Bone marrow (tissue), 2 donors: ENCODE measurements around the gene MAPK1.
"Not testable (repeated sequence)": the region's sequence is repeated elsewhere in the genome, so short reads cannot be mapped to it uniquely, and the experiment has no call there.

ENCODE experiments used
- DNase-seq, 2 donors: peaks; one replicate each; lab custom pipeline; 2025; lab: John Stamatoyannopoulos, UW

Gene MAPK1

DNA sequence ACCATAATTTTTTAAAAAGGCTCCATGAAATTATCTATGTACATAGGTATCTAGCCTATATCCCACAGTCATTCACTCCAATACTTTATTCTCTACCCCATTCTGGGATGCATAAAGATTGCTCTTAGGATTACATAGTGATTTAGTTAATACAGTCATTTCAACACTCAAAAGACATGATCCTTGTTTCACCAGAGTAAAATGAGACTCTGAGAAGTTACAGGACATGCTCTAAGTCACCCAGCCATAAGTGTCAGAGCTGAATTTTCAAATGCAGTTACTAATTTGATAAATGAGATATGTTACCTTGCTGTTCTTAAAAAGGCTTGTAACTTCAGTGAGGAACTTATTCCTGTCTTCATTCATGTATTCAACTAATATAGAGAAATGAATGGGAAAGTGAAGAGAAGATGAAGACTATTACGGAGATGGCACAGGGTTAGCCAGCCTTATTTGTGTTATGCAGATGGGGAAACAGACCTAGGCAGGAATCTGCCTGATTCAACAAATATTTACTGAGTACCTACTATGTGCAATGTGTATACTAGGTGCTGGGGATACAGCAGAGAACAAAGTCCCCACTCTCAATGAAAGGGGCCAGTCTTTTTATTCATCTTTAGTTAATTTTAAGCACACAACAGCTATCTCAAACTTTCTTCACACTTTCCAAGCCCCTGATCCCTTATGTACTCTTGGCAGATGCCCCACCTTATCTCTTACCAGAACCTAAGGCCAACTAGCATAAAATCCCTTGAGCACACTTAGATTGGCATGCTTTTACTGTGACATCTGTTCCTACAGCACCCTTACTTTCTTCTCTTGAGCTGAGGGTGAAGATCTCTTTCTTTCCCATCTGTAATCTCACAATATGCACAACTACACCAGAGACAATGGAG, 21.6 kb downstream of the MAPK1 start:
- no peak for DNase-seq

DNA sequence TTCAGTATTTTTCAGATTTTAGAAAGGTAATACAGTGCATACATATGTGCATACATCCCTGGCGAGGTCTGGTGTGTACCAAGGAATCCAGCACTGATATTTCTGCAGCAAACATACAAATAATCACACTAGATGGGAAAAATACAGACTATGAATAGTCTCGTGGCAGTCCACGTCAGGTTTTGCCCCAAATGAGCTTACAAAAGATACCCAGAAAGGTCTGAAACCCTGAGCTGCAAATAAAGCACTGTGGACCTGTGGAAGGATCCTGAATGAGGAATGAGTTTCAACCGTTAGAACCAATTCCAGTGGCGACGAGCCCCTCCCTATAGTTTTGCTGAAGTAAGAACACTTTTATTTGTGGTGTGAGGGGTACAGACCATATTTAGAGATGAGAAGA, 24.5 kb downstream of the MAPK1 start:
- no peak for DNase-seq

DNA sequence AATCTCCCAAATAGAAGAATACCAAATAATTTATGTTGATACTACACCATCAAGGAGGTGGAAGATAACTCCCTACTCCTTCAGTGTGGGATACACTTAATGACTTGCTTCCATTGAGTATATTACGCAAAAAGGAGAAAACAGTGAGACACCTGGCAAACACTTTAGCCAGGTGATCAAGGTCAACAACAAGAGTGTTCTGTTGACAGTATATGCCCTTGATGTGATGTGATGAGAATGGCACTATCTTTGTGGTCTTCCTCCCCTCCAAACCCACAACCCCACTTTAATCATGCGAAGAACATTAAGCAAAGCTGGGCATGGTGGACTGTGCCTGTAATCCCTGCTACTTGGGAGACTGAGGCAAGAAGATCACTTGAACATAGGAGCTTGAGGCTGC, 26.0 kb downstream of the MAPK1 start:
- DNase-seq: no peak

DNA sequence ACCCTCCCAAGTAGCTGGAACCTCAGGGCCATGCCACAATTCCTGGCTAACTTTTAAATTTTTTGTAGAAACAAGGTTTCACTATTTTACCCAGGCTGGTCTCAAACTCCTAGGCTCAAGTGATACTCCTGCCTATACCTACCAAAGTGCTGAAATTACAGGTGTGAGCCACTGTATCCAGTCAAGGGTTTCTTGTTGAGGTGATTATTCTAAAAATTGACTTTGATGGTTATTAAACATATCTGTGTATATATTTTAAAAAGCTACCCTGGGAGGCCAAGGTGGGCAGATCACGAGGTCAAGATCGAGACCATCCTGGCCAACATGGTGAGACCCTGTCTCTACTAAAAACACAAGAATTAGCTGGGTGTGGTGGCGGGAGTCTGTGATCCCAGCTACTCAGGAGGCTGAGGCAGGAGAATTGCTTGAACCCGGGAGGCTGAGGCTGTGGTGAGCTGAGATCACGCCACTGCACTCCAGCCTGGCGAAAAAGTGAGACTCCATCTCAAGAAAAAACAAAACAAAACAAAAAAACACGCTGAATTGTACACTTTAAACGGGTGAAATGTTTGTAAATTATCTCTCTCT, 27.1 kb downstream of the MAPK1 start:
- DNase-seq: no peak

DNA sequence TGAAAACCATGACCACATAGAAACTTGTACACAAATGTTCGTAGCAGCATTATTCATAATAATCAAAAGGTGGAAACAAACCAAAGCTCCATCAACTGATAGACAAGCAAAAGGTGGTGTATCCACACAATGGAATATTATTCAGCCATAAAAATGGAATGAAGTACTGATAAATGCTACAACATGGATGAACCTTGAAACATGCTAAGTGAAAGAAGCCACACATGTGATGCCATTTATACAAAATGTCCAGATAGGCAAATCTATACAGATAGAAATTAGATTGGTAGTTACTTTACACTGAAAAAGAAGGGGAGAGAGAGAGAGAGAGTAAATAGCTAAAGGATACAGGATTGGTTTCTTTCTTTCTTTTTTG, 27.7 kb downstream of the MAPK1 start:
- no peak for DNase-seq

DNA sequence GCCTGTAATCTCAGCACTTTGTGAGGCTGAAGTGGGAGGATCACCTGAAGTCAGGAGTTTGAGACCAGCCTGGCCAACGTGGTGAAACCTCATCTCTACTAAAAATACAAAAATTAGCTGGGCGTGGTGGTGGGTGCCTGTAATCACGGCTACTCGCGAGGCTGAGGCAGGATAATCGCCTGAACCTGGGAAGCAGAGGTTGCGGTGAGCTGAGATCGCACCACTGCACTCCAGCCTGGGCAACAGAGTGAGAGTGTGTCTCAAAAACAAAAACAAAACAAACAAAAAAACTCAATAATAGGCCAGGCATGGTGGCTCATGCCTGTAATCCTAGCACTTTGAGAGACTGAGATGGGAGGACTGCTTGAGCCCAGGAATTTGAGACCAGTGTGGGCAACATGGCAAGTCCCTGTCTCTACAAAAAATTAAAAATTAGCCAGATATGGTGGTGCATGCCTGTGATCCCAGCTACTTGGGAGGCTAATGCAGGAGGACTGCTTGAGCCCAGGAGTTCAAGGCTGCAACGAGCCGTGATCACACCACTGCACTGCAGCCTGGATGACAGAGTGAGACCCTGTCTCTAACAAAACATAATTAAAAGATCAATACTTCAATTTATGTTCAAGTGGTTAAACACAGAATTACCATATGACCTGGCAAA, 28.2 kb downstream of the MAPK1 start:
- not testable (repeated sequence) for DNase-seq

DNA sequence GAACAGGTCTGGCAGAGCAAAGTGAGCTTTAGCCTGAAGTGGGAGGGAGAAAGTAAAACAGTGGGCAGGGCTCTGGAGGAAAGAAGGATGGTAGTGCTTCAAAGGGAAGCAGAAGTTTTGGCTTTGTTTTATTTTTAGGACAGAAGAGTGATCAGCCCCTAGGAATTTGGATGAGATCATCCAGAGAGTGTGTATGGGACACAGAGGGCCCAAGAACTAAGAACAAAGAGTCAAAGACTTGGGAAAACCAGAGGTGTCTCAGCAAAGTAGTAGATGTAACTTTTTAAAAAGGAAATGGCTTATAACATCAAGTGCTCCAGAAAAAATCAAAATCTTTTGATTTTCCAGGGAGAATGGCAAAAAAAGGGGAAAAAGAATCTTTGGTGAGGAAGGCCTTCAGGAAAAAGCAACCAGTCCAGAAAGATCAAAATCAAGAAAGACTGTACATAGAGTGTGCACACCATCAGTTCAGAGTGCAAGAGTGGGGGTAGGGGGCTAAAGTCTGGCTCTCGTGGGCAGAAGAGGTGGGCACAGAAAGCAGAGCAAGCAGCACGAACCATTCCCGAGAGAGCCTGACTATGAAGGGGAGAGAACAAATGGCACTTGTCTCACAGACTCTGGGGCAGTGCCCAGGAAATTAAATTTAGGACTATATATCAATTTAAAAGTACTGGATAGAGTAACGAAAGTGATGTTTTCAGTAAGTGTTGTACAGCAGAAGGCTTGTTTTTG, 30.0 kb downstream of the MAPK1 start:
- no peak for DNase-seq

DNA sequence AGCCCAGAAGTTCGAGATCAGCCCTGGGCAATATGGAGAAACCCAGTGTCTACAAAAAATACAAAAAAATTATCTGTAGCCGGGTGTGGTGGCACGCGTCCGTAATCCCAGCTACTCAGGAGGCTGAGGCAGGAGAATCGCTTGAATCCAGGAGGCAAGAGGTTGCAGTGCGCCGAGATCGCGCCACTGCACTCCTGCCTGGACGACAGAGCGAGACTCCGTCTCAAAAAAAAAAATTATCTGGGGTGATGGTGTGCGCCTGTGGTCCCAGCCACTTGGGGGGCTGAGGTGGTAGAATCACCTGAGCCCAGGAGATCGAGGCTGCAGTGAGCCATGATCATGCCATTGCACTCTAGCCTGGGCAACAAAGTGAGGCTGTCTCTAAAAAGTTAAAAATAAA, 31.0 kb downstream of the MAPK1 start:
- not testable (repeated sequence) for DNase-seq

DNA sequence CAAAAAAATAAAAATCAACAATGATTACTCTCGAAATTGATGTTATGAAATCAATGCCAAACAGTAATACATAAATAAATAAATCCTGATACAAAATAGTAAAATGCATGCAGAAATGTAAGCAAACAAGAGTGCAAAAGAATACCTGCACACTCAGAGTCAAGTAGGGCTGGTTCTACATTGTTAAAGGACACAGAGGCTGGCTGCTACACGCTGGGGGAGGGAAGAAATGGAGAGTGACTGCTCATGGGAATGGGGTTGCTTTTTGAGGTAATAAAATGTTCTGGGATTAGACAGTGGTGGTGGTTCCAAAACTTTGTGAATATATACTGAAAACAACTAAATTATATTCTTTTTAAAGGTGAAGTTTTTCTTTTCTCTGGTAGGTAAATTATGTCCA, 32.1 kb downstream of the MAPK1 start:
- no peak for DNase-seq

DNA sequence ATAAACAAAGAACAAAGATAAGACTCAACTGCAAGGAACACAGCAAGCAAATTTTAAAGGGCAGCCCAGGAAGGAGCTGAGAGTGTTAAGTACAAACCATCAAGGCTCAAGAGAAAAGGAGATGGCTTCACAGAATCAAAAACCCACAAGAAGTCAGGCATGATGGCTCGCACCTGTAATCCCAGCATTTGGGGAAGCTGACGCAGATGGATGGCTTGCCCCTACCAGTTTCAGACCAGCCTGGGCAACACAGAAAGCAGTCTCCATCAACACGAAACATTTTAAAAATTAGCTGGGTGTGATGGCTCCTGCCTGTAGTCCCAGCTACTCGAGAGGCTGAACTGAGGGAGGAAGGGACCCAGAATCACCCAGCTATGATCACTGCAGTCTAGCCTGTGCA, 32.6 kb downstream of the MAPK1 start:
- no peak for DNase-seq

DNA sequence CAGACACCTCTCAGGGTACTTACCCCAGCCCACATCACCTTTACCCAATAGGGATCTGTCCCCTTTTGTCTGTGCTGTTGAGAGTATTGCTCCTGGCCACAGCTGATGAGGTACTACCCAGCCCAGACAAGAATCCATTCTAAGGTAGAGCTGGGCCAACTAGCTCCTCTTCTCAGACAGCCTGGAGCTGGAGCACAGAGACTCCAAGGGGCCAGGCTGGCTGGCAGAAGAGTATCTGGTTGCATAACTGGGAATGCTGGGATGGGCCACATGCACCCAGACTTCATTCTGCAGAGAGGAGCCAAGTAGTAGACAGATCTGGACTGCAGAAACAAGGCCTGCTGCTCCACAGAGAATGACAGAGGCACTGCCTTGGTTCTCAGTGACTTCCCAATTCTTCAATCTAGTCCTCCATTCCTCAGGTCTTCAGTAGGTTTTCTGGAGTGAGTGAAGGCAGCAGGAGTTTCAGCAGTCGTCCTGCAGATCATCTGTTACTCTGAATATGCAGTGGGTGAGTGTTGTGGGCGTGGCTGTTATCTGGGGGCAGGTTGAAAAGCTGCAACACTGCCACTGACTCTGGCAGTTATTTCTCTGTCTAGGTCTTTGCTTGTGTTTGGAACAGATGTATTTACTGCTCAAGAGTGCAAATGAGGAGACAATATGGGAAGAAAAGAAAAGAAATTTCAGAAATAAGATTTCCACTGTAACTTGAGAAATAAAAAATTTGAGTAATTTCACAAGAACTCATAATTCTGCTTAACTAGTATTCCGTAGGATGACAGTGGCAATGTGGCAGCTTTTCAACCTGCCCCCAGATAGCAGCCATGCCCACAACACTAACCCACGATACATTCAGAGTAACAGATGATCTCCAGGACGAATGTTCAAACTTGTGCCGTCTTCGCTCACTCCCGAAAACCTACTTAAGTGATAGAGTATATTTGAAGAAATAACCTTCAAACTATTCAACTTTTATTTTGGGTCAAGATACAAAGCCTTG, 34.9 kb downstream of the MAPK1 start:
- no peak for DNase-seq

DNA sequence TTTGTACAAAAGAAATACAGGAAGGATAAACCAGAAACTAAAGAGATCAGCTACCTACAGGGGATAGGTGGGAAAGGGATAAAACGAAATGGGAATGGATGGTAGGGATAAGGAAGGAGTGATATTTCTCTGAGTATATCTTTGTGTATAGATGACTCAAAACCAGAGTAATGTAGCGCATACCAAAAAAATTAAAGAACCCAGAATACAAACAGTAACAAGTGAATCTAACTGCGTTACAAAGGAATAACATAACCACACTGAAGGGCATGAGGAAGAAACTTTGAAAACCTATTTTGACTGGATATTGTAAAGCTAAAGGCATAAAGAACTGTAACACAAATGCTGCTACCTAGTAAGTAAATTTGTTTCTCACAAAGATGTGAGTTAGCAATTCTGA, 37.9 kb downstream of the MAPK1 start:
- DNase-seq: no peak

DNA sequence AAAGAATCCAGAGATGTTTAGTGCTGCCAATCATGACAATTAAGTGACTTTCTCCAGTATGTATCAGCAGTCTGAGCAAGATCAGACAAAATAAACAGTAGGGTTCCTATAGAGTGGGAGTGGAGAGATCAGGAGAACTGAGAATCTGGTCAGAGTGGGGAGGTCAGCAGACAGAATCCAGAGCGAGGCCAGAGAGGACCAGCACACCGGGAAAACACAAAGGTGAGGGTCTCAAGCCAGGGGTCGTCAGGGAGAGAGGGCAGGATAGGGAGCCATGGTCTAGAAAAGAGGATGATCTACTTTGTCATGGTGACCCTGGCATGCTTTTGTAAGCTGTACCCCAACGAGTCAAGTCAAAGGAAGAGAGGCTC, 39.2 kb downstream of the MAPK1 start:
- DNase-seq: no peak

DNA sequence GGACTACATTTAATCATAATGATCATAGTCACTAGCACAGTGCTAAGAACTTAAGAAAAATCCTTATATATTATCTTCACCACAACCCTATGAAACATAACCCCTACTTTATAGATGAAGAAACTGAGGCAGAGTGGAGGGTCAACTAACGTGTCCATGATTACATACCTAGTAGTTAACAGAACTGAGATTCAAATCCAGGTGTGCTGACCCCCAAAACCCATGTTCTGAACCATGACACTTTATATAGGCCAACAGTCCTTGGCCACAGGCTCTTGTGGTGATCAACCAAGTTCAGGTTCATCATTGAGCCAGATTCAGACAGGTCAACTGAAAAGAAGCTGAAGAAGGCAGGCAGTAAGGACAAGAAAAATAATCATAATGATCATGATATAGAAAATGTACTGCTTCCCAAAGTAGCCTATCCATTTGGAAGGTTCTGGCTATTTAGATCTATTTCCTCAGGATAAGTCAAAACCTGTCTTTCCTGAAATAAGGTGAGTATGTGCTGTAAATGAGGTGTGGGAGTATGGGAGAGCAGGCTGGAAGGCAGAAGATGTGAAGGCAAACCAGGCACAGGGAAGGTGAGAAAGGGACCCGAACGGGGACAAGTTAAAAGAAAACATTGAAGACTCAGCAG, 39.7 kb downstream of the MAPK1 start:
- no peak for DNase-seq

DNA sequence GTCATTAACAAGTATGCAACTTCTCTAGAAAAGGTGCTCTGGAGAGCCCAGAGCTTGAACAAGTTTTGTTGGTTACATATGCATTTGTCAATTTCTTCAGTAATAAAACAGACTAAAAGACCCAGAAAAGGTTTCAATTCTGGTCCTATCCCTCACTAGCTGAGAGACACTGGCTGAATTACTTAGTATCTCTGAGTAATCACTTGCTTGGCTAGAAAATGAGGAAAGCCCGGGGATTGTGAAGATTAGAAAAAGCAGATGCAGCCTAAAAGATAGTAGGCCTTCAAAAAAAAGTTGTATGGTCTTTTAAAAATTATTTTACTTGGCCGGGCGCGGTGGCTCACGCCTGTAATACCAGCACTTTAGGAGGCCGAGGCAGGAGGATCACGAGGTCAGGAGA, 41.2 kb downstream of the MAPK1 start:
- no peak for DNase-seq

DNA sequence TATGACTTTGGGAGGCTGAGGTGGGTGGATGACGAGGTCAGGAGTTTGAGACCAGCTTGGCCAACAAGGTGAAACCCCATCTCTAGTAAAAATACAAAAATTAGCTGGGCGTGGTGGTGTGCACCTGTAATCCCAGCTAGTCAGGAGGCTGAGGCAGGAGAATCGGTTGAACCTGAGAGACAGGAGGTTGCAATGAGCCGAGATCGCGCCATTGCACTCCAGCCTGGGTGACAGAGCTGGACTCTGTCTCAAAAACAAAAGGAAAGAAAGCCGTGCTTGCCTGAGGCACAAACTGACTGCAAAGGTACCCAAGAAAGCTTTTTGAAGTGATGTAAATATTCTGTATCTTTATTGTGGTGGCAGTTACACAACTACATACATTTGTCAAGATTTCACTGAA, 42.5 kb downstream of the MAPK1 start:
- DNase-seq: not testable (repeated sequence)

DNA sequence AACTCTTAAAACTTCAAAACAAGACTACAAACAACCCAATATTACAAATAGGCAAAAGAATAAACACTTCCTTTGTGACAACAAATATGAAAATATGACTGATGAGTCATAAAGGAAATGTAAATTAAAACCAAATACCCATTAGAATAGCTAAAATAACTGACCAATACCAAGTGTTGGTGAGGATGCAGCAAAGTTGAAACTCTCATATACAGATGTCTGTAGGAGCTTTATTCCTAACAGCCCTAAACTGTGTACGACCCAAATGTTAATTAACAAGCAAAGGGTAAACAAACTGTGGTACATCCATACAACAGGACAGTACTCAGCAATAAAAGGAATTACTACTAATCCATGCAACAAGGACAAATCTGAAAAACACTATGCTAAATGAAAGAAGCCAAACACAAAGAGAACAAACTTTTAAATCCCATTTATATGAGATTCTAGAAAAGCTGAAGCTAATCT, 43.0 kb downstream of the MAPK1 start:
- DNase-seq: no peak

DNA sequence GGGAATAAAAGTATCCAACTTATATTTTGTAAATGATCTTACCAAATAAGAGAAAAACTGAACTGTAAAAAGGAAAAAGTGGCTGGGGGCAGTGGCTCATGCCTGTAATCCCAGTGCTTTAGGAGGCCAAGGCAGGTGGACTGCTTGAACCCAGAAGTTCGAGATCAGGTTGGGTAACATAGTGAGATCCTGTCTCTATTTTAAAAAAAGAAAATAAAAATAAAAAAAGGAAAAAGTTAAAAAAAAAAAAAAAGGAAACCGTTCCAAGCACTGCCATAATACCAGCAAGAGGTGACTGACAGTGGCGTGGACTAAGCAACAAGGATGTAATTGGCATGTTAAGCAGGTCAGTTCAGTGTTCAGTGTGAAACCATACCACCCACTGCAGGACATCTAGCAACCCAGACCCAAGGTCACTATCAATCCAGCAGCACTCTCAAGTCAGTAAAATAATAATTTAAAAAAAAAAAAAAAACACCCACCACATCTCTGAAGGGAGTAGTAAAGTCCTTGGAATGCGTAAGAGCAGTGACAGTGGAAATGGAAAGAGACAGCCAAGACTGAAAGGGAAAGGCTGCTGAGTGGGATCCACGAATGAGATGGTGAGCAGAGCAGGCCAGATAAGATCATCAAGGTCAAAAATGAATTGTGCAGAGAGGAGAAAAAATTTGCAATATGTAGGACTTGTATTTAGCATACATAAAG, 43.6 kb downstream of the MAPK1 start:
- no peak for DNase-seq

DNA sequence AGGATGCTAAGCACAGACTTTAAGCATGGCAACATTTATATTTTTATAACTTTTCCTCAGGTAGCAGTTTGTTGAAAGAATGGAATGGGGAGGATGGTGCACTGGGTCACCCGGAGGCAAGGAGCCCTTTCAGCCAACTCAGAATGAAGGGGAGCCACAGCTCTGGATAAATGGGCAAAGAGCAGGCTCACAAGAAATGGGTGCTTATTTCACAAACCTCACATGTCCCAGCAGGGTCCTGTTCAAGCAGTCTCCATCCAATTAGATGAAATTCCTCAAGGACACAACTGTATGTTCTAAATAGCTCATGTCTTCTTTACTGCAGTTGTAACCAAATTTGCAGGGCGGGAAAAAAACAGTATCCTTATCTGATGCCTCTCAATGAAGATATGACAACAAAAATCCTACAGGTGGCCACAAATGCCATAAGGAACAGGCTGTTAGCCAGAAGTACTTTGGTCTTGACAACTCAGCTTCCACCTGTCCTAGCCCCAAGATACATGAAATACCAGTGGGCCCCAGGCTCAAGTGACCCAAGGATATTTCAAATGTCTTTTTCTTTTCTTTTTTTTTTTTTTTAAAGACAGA, 48.2 kb downstream of the MAPK1 start:
- DNase-seq: no peak
